Activated T-cell treated with anti-CD3 and anti-CD28 coated beads, Interleukin-2, amount 50 U/mL, for 4 hours (primary cell): ENCODE measurements around the gene AEBP1. TPM values are rescaled to one million over a fixed set of nuclear protein-coding genes. Genes with fewer than 3 reads are reported as not detected.

Experiments used
- ATAC-seq, 2 donors: fragments of 200-7000 bp; cut with Tn5 transposase; one replicate each; pipeline ENCODE4 v1.10.0; 2021
- DNase-seq: peaks from one replicate; pipeline ENCODE4 v3.0.0-alpha.2; 2020
- H3K27me3 Mint-ChIP-seq: one replicate; pipeline ENCODE4 v1.8.0; 2021; ENCODE audit warnings: low read depth, mixed read lengths
- H3K36me3 Mint-ChIP-seq: one replicate; pipeline ENCODE4 v1.8.0; 2022; ENCODE audit warnings: mixed read lengths; ENCODE audit not compliant: insufficient read depth
- H3K4me1 Mint-ChIP-seq: one replicate; pipeline ENCODE4 v1.8.0; 2021; ENCODE audit warnings: low read depth, mixed read lengths
- H3K4me3 Mint-ChIP-seq: one replicate; pipeline ENCODE4 v1.8.0; 2021; ENCODE audit warnings: mild to moderate bottlenecking, moderate library complexity, mixed read lengths
- H3K9me3 Mint-ChIP-seq: one replicate; pipeline ENCODE4 v1.8.0; 2021; ENCODE audit warnings: mixed read lengths
- total RNA-seq, 3 donors: library from RNA; stranded (reverse); gene quantifications; one replicate each; pipeline ENCODE4 v1.2.1, GENCODE V29; 2021

AEBP1 gene
- total RNA-seq, 3 donors from 2014 or later = 26.7 to 36.3 (median 35.7) TPM

DNA sequence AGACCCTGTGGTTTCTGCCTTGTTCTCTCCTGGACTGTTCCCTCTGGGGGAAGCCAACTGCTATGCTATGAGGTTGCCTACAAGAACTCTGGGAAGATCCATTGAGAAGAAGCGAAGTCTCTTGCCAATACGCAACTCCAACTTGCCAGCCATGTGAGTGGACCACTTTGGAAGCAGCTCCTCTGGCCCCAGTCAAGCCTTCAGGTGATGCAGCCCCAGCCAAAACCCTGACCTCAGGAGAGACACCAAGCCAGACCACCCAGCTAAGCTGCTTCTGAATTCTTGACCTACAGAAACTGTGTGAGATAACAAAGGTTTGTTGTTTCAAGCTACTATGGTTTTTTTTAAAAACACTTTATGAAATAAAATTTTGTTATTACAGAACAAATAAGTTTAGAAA, 57.2 kb downstream of the AEBP1 start:
- H3K9me3 Mint-ChIP-seq = peaks cover 8% of the 10 kb centered on the region
- H3K36me3 Mint-ChIP-seq = no peaks in the 10 kb centered on the region
- no peak for ATAC-seq
- no peaks in the 10 kb centered on the region for H3K4me1 Mint-ChIP-seq
- no peak for DNase-seq
- H3K27me3 Mint-ChIP-seq = peaks cover 2% of the 10 kb centered on the region
- H3K4me3 Mint-ChIP-seq = no peak overlapping the region

DNA sequence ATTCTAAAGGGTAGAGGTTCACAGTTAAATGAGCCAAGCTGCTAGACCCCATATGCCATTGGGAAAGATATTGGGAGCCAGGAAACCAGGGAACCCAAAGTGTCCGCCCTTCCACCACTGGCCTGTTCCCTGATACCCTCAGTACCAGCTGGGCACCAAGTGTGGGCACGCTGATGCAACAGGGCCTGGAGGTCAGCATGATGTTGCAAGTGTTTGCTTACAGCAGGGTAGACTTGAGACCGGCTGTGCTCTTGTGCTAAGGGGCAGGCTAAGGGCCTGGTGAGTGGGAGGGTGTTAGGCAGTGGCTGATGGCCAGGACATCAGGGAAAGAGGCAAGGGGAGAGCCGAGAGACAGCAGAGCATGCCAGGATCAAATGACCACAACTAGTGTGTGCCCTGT, 58.0 kb downstream of the AEBP1 start:
- ATAC-seq (no peak), DNase-seq (no peak)
- Mint-ChIP-seq H3K4me3 (no peak overlapping the region), H3K4me1 (no peaks in the 10 kb centered on the region), H3K27me3 (peaks cover 2% of the 10 kb centered on the region), H3K36me3 (no peaks in the 10 kb centered on the region), H3K9me3 (peaks cover 8% of the 10 kb centered on the region)

DNA sequence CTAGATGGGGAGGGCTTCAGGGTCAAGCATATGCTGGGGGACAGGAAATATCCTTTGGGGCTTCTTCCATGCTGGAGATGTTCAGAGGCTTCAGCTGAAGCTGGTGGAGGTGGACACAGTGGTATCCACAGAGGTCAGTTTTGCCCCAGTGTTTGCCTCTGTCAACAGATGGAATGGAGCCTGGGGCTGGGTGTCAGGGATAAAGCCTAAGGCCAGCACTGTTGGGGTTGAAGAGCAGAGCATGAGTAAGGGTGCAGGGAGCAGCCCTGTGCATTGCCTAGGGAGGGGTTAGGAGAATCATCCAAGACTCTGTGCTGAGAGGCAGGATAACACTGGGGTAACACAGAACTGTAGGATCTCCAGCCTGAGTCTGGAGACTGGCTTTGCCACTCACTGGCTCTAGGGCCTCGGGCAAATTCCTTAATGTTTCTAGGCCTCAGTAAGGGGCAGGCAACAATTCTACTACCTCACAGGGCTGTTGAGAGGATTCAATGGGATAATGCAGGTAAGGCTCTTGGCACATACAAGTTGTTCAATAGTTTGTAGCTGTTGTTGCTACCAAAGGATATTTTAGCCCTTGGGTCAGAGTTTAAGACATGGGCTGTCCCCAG, 58.7 kb downstream of the AEBP1 start:
- H3K4me3 Mint-ChIP-seq = no peak overlapping the region
- peaks cover 2% of the 10 kb centered on the region for H3K27me3 Mint-ChIP-seq
- DNase-seq (no peak), ATAC-seq (no peak)
- H3K4me1 Mint-ChIP-seq = peaks cover 5% of the 10 kb centered on the region
- peaks cover 8% of the 10 kb centered on the region for H3K9me3 Mint-ChIP-seq
- H3K36me3 Mint-ChIP-seq = no peaks in the 10 kb centered on the region

DNA sequence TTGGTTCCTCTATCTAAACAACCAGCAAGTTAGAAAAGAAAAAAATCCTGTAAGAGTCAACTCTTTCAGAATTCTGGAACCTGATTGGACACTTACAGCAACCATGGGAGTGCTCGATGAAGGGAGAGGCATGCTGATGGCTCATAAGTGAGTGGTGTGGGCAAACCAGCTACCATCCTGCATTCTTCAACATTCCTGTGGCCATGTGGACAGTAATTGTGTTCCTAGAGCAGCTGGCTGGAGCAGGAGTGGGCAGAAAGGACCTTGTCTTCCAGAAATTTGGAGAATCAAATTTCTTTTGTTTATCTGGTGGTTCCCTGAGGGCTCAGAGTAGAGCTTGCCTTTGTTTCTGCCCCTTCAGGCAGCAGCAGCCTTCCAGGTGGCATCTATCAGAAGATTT, 59.4 kb downstream of the AEBP1 start:
- Mint-ChIP-seq H3K27me3 (peaks cover 2% of the 10 kb centered on the region), H3K9me3 (peaks cover 8% of the 10 kb centered on the region), H3K36me3 (no peaks in the 10 kb centered on the region), H3K4me1 (peaks cover 6% of the 10 kb centered on the region), H3K4me3 (no peak overlapping the region)
- ATAC-seq (no peak), DNase-seq (no peak)

Other genes starting within 250 kb of the AEBP1 start
- 100 to 1,000 TPM; 158 to 193 (median 184) TPM for gene MRPS24, start 234.8 kb upstream of the AEBP1 start, total RNA-seq
- gene URGCP, start 197.7 kb upstream of the AEBP1 start, total RNA-seq = 10 to 100 TPM; 31.7 to 32.6 (median 32.5) TPM
- 10 to 100 TPM; 20.9 to 25.8 (median 22.7) TPM for gene UBE2D4, start 177.9 kb upstream of the AEBP1 start, total RNA-seq
- gene SPDYE1, start 106.4 kb upstream of the AEBP1 start, total RNA-seq = not detected
- gene DBNL, start 59.6 kb upstream of the AEBP1 start, total RNA-seq = 100 to 1,000 TPM; 147 to 167 (median 165) TPM
- under 1 TPM in 1 of 3 donors, not detected in 2; 0.24 TPM for gene PGAM2, start 38.8 kb upstream of the AEBP1 start, total RNA-seq
- gene POLM, start 21.8 kb upstream of the AEBP1 start, total RNA-seq = 10 to 100 TPM; 33.0 to 45.1 (median 37.7) TPM
- gene POLD2, start 19.2 kb downstream of the AEBP1 start, total RNA-seq = 100 to 1,000 TPM; 336 to 373 (median 346) TPM
- under 1 TPM in 1 of 3 donors, not detected in 2; 0.55 TPM for gene MYL7, start 37.0 kb downstream of the AEBP1 start, total RNA-seq
- gene GCK, start 85.1 kb downstream of the AEBP1 start, total RNA-seq = 1 to 10 TPM; 1.3 to 4.3 (median 2.7) TPM
- gene YKT6, start 96.6 kb downstream of the AEBP1 start, total RNA-seq = 100 to 1,000 TPM; 114 to 121 (median 115) TPM
- 1 to 10 TPM in 2 of 3 donors, under 1 TPM in 1; 0.33 to 1.8 (median 1.6) TPM for gene CAMK2B, start 221.2 kb downstream of the AEBP1 start, total RNA-seq